GM12878 (cell line): ENCODE measurements around the gene PCNX4. TPM values are rescaled to one million over a fixed set of nuclear protein-coding genes. Genes with fewer than 3 reads are reported as not detected.

ENCODE experiments used
- CEBPB ChIP-seq, 2 experiments: fragments of 150-350 bp in 1 of 2; IDR thresholded peaks; 2 replicates each; pipeline ENCODE4 v1.6.1; 2012 to 2014; ENCODE audit warnings: low read depth in 2 of 2, low read length in 2 of 2, borderline replicate concordance in 1 of 2, inconsistent platforms in 1 of 2
- CHD2 ChIP-seq: IDR thresholded peaks from 2 replicates; pipeline ENCODE4 v1.6.1; 2011; ENCODE audit warnings: low read depth, low read length, improper control_type of control experiment, borderline replicate concordance
- ESRRA ChIP-seq: IDR thresholded peaks from 2 replicates; pipeline ENCODE4 v1.6.1; 2012; ENCODE audit warnings: mild to moderate bottlenecking, low read length, improper control_type of control experiment
- GABPA ChIP-seq: IDR thresholded peaks from 2 replicates; pipeline ENCODE4 v1.6.1; 2014; ENCODE audit warnings: antibody characterized with exemption, low read depth, mild to moderate bottlenecking, inconsistent platforms
- IRF4 ChIP-seq: IDR thresholded peaks from 2 replicates; pipeline ENCODE4 v1.6.1; 2011; ENCODE audit warnings: low read depth, low read length
- MTA3 ChIP-seq: IDR thresholded peaks from 2 replicates; pipeline ENCODE4 v1.6.1; 2012; ENCODE audit warnings: low read length, inconsistent platforms, borderline replicate concordance
- SMAD1 ChIP-seq: fragments of 450-650 bp; IDR thresholded peaks from 2 replicates; pipeline ENCODE4 v1.6.1; 2018; ENCODE audit warnings: mild to moderate bottlenecking, low read depth; ENCODE audit not compliant: partially characterized antibody
- SPI1 ChIP-seq: IDR thresholded peaks from 2 replicates; pipeline ENCODE4 v1.6.1; 2011; ENCODE audit warnings: low read depth, mild to moderate bottlenecking, low read length, moderate library complexity, borderline replicate concordance; ENCODE audit not compliant: insufficient read depth
- SREBF1 ChIP-seq: IDR thresholded peaks from 2 replicates; pipeline ENCODE4 v1.6.1; 2012; ENCODE audit warnings: mild to moderate bottlenecking, low read length
- STAT3 ChIP-seq: IDR thresholded peaks from 2 replicates; pipeline ENCODE4 v1.6.1; 2011; ENCODE audit warnings: low read depth, low read length, improper control_type of control experiment
- TCF7 ChIP-seq: IDR thresholded peaks from 2 replicates; pipeline ENCODE4 v1.6.1; 2014; ENCODE audit warnings: antibody characterized with exemption, borderline replicate concordance
- YBX1 ChIP-seq: fragments of 450-650 bp; IDR thresholded peaks from 2 replicates; pipeline ENCODE4 v1.6.1; 2016; ENCODE audit warnings: antibody characterized with exemption
- ZNF24 ChIP-seq: fragments of 450-650 bp; IDR thresholded peaks from 2 replicates; pipeline ENCODE4 v1.6.1; 2017; ENCODE audit warnings: antibody characterized with exemption, mild to moderate bottlenecking
- ZNF384 ChIP-seq: IDR thresholded peaks from 2 replicates; pipeline ENCODE4 v1.6.1; 2012; ENCODE audit warnings: low read depth, mild to moderate bottlenecking, low read length, improper control_type of control experiment, borderline replicate concordance
- polyA plus RNA-seq, 11 experiments: library from polyadenylated mRNA; depleted of rRNA in 4 of 11; unstranded in 6 of 11; stranded (reverse) in 5 of 11; fragments of >200 nt; fragmentation: Nextera tagmentation in 4 of 11; fragmentation: Illumina TruSeq in 1 of 11; extraction: Ambion mirVana in 4 of 11; extraction: Trizol in 1 of 11; gene quantifications; 1 replicate in 1 of 11; 2 replicates in 10 of 11; pipeline versions ENCODE4 v1.2.1 to v1.2.3, GENCODE V29; 2011 to 2016; ENCODE audit warnings: inconsistent platforms in 2 of 11, missing spikeins in 2 of 11, low read depth in 1 of 11
- total RNA-seq, 4 experiments: library from RNA; depleted of rRNA in 3 of 4; stranded (reverse); fragments of >200 nt in 3 of 4; fragmentation: Illumina TruSeq in 1 of 4; extraction: Trizol in 1 of 4; gene quantifications; 2 replicates each; pipeline versions ENCODE4 v1.2.1 to v1.2.3, GENCODE V29; 2013 to 2021
- TF ChIP-seq, protein P1 (sequence below): fragments of 450-650 bp; formaldehyde crosslinking; IDR thresholded peaks from 2 replicates; pipeline ENCODE4 v1.4.0; 2020; ENCODE audit warnings: mild to moderate bottlenecking, moderate library complexity
- TF ChIP-seq, protein P2 (sequence below): IDR thresholded peaks from 2 replicates; pipeline ENCODE4 v1.6.1; 2011; ENCODE audit warnings: mild to moderate bottlenecking, low read depth, low read length, moderate library complexity; ENCODE audit not compliant: insufficient replicate concordance
- TF ChIP-seq, protein P3 (sequence below): fragments of 450-650 bp; IDR thresholded peaks from 2 replicates; pipeline ENCODE4 v1.6.1; 2018; ENCODE audit warnings: mild to moderate bottlenecking, low read depth, moderate library complexity; ENCODE audit not compliant: partially characterized antibody
- TF ChIP-seq, protein P4 (sequence below): fragments of 450-650 bp; IDR thresholded peaks from 2 replicates; pipeline ENCODE4 v1.6.1; 2016; ENCODE audit warnings: mild to moderate bottlenecking, moderate library complexity, borderline replicate concordance

Gene PCNX4
- total and polyA plus RNA-seq, 10 of the 15 experiments (the other 5 are each of a cell fraction or from before 2014, with no cell fraction given), result 13.8 to 56.6 (median 39.4) TPM

DNA sequence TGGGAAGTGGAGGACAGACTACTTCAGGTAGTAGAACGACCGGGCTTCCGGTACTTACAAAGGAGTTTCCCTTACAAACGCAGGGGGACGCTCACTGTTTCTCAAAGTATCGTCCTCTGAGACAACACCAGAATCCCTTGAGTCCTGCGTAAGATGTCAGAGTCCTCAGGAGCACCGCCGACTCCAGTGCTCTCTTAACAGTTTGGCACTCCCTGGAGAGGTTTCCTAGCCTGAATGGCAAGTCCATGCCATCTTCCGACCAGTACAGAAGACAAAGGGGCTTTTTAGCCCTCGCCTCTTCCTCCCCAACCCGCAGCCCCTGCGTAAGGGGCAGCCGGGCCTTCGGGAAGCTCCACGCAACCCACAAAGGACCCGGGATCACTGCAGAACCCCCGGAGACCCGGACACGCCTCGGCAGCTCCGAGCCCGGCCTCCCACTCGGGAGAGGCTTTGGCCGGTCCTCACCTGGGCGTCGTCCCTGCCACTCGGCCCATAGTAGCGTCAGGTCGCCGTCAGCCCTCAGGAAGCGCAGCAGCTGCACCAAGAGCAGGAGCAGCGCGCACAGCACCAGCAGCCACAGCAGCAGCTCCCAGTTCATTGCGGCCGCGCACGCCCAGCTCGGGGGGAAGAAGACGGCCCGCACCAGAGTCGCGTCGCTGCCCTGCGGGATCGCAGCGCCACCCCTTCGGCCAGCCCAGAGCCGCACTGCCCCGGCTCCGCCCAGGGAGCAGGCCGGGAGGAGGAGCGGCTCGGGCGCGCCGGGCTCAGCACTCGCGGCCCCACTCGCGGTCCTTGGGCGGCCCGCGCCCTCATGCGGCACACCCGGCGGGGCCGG lies 73.2 kb downstream of the PCNX4 start, which contains the start of gene DHRS7 (continued):
- TF ChIP-seq, protein P1, sequence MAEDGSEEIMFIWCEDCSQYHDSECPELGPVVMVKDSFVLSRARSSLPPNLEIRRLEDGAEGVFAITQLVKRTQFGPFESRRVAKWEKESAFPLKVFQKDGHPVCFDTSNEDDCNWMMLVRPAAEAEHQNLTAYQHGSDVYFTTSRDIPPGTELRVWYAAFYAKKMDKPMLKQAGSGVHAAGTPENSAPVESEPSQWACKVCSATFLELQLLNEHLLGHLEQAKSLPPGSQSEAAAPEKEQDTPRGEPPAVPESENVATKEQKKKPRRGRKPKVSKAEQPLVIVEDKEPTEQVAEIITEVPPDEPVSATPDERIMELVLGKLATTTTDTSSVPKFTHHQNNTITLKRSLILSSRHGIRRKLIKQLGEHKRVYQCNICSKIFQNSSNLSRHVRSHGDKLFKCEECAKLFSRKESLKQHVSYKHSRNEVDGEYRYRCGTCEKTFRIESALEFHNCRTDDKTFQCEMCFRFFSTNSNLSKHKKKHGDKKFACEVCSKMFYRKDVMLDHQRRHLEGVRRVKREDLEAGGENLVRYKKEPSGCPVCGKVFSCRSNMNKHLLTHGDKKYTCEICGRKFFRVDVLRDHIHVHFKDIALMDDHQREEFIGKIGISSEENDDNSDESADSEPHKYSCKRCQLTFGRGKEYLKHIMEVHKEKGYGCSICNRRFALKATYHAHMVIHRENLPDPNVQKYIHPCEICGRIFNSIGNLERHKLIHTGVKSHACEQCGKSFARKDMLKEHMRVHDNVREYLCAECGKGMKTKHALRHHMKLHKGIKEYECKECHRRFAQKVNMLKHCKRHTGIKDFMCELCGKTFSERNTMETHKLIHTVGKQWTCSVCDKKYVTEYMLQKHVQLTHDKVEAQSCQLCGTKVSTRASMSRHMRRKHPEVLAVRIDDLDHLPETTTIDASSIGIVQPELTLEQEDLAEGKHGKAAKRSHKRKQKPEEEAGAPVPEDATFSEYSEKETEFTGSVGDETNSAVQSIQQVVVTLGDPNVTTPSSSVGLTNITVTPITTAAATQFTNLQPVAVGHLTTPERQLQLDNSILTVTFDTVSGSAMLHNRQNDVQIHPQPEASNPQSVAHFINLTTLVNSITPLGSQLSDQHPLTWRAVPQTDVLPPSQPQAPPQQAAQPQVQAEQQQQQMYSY (CRISPR knock-in tag), result no peak
- no peak for TF ChIP-seq CEBPB (IDR thresholded peaks at IDR 0.05; ENCODE audit: borderline replicate concordance in 1 of 2, low read depth in 2 of 2, low read length in 2 of 2)
- no peak for TF ChIP-seq ESRRA
- TF ChIP-seq TCF7, result no peak
- no peak for TF ChIP-seq GABPA
- TF ChIP-seq, protein P2, sequence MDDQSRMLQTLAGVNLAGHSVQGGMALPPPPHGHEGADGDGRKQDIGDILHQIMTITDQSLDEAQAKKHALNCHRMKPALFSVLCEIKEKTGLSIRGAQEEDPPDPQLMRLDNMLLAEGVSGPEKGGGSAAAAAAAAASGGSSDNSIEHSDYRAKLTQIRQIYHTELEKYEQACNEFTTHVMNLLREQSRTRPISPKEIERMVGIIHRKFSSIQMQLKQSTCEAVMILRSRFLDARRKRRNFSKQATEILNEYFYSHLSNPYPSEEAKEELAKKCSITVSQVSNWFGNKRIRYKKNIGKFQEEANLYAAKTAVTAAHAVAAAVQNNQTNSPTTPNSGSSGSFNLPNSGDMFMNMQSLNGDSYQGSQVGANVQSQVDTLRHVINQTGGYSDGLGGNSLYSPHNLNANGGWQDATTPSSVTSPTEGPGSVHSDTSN, result no peak
- no peak for TF ChIP-seq YBX1
- no peak for TF ChIP-seq STAT3
- TF ChIP-seq, protein P3, sequence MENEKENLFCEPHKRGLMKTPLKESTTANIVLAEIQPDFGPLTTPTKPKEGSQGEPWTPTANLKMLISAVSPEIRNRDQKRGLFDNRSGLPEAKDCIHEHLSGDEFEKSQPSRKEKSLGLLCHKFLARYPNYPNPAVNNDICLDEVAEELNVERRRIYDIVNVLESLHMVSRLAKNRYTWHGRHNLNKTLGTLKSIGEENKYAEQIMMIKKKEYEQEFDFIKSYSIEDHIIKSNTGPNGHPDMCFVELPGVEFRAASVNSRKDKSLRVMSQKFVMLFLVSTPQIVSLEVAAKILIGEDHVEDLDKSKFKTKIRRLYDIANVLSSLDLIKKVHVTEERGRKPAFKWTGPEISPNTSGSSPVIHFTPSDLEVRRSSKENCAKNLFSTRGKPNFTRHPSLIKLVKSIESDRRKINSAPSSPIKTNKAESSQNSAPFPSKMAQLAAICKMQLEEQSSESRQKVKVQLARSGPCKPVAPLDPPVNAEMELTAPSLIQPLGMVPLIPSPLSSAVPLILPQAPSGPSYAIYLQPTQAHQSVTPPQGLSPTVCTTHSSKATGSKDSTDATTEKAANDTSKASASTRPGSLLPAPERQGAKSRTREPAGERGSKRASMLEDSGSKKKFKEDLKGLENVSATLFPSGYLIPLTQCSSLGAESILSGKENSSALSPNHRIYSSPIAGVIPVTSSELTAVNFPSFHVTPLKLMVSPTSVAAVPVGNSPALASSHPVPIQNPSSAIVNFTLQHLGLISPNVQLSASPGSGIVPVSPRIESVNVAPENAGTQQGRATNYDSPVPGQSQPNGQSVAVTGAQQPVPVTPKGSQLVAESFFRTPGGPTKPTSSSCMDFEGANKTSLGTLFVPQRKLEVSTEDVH, result no peak
- no peak for TF ChIP-seq MTA3
- TF ChIP-seq IRF4, result no peak
- TF ChIP-seq, protein P4, sequence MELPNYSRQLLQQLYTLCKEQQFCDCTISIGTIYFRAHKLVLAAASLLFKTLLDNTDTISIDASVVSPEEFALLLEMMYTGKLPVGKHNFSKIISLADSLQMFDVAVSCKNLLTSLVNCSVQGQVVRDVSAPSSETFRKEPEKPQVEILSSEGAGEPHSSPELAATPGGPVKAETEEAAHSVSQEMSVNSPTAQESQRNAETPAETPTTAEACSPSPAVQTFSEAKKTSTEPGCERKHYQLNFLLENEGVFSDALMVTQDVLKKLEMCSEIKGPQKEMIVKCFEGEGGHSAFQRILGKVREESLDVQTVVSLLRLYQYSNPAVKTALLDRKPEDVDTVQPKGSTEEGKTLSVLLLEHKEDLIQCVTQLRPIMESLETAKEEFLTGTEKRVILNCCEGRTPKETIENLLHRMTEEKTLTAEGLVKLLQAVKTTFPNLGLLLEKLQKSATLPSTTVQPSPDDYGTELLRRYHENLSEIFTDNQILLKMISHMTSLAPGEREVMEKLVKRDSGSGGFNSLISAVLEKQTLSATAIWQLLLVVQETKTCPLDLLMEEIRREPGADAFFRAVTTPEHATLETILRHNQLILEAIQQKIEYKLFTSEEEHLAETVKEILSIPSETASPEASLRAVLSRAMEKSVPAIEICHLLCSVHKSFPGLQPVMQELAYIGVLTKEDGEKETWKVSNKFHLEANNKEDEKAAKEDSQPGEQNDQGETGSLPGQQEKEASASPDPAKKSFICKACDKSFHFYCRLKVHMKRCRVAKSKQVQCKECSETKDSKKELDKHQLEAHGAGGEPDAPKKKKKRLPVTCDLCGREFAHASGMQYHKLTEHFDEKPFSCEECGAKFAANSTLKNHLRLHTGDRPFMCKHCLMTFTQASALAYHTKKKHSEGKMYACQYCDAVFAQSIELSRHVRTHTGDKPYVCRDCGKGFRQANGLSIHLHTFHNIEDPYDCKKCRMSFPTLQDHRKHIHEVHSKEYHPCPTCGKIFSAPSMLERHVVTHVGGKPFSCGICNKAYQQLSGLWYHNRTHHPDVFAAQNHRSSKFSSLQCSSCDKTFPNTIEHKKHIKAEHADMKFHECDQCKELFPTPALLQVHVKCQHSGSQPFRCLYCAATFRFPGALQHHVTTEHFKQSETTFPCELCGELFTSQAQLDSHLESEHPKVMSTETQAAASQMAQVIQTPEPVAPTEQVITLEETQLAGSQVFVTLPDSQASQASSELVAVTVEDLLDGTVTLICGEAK, result no peak; the same call in 1 of the 2 replicates
- TF ChIP-seq ZNF24, result peak; percentile 62; the same call in 1 of the 2 replicates
- TF ChIP-seq CHD2, result no peak
- TF ChIP-seq ZNF384, result no peak
- peak; percentile 5 for TF ChIP-seq SMAD1
- no peak for TF ChIP-seq SREBF1
- TF ChIP-seq SPI1, result no peak
